ENCODE data around the gene TRAK1. TPM values are rescaled to one million over a fixed set of nuclear protein-coding genes. Genes with fewer than 3 reads are reported as not detected.
A peak's percentile ranks its signal among the peaks of the same experiment; 100 is the strongest.
"Not testable (repeated sequence)": the region's sequence is repeated elsewhere in the genome, so short reads cannot be mapped to it uniquely, and the experiment has no call there.

TRAK1 gene, protein sequence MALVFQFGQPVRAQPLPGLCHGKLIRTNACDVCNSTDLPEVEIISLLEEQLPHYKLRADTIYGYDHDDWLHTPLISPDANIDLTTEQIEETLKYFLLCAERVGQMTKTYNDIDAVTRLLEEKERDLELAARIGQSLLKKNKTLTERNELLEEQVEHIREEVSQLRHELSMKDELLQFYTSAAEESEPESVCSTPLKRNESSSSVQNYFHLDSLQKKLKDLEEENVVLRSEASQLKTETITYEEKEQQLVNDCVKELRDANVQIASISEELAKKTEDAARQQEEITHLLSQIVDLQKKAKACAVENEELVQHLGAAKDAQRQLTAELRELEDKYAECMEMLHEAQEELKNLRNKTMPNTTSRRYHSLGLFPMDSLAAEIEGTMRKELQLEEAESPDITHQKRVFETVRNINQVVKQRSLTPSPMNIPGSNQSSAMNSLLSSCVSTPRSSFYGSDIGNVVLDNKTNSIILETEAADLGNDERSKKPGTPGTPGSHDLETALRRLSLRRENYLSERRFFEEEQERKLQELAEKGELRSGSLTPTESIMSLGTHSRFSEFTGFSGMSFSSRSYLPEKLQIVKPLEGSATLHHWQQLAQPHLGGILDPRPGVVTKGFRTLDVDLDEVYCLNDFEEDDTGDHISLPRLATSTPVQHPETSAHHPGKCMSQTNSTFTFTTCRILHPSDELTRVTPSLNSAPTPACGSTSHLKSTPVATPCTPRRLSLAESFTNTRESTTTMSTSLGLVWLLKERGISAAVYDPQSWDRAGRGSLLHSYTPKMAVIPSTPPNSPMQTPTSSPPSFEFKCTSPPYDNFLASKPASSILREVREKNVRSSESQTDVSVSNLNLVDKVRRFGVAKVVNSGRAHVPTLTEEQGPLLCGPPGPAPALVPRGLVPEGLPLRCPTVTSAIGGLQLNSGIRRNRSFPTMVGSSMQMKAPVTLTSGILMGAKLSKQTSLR
- total RNA-seq, result 44.5 and 52.2 TPM in 2 replicates

GRCh38 chr3:42090973-42091731 lies at the start of gene TRAK1:
TSS of gene TRAK1 (plus strand) at chr3:42091357. CDS start at chr3:42091470, 113 bp downstream.
- no peak within 1 kb of the TSS for H3K4me3 ChIP-seq (ENCODE audit: low read depth, low read length)
- peak; percentile 66 for DNase-seq (ENCODE audit: low read depth)
- no peak for TF ChIP-seq CTCF (IDR thresholded peaks at IDR 0.05; ENCODE audit: insufficient read depth, low read depth, low read length)

GRCh38 chr3:42042747-42043098 lies 48.4 kb upstream of the TRAK1 start:
- TF ChIP-seq CTCF (IDR thresholded peaks at IDR 0.05; ENCODE audit: insufficient read depth, low read depth, low read length), result no peak
- DNase-seq (ENCODE audit: low read depth), result peak; percentile 58
- H3K4me3 ChIP-seq (ENCODE audit: low read depth, low read length), result no peak overlapping the region

DNA sequence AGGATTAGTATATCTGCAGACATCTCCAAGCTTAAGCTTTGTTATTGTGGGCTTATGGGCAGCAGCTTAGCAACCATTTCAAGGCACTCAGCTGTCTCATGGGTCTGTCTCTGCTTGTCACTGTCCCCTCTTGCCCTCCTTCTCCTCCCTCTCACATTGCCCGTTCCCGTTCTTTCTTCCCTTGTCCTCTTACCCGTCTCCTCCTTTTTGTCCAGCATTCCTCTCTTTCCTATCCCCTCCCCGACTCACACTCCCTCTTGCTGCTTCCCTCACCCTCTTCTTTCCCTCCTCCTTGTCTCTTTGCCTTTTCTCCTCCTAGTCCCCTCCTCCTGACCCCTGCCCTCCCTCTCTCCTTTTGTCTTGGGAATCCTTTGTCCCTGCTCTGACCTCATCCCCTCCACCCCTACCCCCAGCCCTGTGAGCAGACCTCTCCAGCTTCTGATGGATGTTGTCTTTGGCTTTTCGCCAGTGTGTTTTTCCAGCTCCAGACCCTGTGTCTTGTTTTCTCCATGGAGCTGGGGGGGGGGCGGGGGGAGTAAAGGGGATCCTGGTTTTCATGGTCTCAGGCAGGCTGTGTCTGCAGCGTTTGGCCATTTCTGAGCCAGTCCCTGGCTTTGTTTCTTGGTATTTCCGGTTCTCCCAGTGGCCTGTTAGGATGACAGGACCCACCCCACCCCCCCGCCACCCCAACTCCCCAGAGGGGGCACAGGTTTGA lies 47.9 kb upstream of the TRAK1 start:
- peak overlapping the region; percentile 9 for H3K4me3 ChIP-seq (ENCODE audit: low read depth, low read length)
- DNase-seq (ENCODE audit: low read depth), result peak; percentile 76
- no peak for TF ChIP-seq CTCF (IDR thresholded peaks at IDR 0.05; ENCODE audit: insufficient read depth, low read depth, low read length)

DNA sequence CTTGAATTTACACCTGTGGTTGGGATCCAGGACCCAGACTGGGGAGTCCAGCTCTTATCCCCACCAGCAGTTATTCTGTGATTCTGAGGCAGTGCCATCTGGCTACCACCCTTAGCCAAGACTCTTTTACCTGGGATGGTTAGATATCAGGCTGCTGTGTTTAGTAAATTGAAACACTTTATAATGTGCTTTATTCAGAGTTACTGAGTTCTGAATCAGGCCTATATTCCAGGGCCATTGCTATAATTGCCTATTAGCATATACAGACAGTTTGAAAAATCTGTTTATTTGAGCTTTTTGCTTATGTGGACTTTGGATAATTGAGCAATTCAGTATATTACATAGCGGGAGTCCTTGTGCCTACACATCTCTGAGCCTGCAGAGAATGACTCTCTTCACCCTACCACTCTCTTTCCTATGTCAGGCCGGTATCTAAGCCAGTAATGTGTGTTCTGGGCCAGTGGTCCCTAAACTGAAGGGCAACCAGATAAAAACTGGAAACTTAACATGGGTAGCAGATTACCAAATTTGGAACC lies 45.4 kb upstream of the TRAK1 start:
- H3K4me3 ChIP-seq (ENCODE audit: low read depth, low read length), result no peak overlapping the region
- no peak for TF ChIP-seq CTCF (IDR thresholded peaks at IDR 0.05; ENCODE audit: insufficient read depth, low read depth, low read length)
- no peak for DNase-seq (ENCODE audit: low read depth)

DNA sequence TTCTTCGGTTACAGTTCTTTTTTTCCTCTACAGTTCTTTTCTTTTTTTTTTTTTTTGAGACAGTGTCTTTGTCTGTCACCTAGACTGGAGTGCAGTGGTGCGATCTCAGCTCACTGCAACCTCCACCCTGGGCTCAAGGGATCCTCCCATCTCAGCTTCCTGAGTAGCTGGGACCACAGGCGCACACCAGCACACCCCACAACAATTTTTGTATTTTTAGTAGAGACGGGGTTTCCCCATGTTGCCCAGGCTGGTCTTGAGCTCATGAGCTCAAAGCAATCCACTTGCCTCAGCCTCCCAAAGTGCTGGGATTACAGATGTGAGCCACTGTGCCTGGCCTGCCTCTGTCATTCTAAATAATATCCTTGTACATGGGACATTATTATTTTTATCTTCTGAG lies 42.6 kb upstream of the TRAK1 start:
- not testable (repeated sequence) for DNase-seq (ENCODE audit: low read depth); H3K4me3 ChIP-seq (ENCODE audit: low read depth, low read length)

DNA sequence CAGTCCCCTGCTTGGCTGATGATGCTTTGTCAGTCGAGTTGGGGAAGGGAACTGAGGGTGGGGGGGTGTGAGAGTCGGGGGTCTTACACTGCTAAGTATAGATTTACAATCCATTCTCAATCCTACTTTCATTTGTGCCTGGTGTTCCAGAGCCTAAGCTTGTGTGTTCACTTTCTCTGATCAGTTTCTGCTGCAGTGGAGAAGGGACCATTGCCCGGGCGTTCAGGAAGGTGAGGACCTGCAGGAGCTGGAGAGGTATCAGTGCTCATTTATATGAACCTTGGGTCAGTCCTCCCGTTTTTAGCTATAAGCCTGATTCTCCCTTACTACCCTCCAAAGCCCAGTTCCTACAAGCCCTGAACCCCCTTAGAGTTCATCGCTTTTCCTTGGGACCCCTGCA lies 41.0 kb upstream of the TRAK1 start:
- TF ChIP-seq CTCF (IDR thresholded peaks at IDR 0.05; ENCODE audit: insufficient read depth, low read depth, low read length), result no peak
- DNase-seq (ENCODE audit: low read depth), result no peak
- H3K4me3 ChIP-seq (ENCODE audit: low read depth, low read length), result no peak overlapping the region
